CD4-positive, alpha-beta memory T cell (primary cell): ENCODE results near the gene ITGBL1. TPM values are rescaled to one million over a fixed set of nuclear protein-coding genes. Genes with fewer than 3 reads are reported as not detected.

ENCODE experiments used
- CTCF ChIA-PET: fragments of 350-600 bp; sonication (Branson Sonifier 250); formaldehyde crosslinking; loops from one replicate; lab custom pipeline; 2021; ENCODE audit warnings: inconsistent platforms; ENCODE audit not compliant: partially characterized antibody; lab: Charles Lee
- POLR2A ChIA-PET: fragments of 350-600 bp; sonication (Branson Sonifier 250); formaldehyde crosslinking; loops from one replicate; lab custom pipeline; 2021; ENCODE audit not compliant: partially characterized antibody; lab: Charles Lee
- DNase-seq, 5 donors: peaks; one replicate each; pipeline versions ENCODE4 v3.0.0 to v3.0.0-alpha.2; 2020 to 2022; ENCODE audit warnings: mixed read lengths in 1 of 5
- H3K27ac ChIP-seq: one replicate; pipeline ENCODE4 v1.7.0; 2013; ENCODE audit warnings: low read depth, low read length
- H3K27me3 ChIP-seq: 2 replicates; pipeline ENCODE4 v1.7.0; 2013; ENCODE audit warnings: mild to moderate bottlenecking, low read length, moderate library complexity; ENCODE audit not compliant: insufficient read depth
- H3K36me3 ChIP-seq: 2 replicates; pipeline ENCODE4 v1.7.0; 2013; ENCODE audit warnings: mild to moderate bottlenecking, low read length, moderate library complexity; ENCODE audit not compliant: insufficient read depth
- H3K4me1 ChIP-seq: 2 replicates; pipeline ENCODE4 v1.7.0; 2013; ENCODE audit warnings: mild to moderate bottlenecking, low read length, moderate library complexity; ENCODE audit not compliant: insufficient read depth
- H3K4me3 ChIP-seq, 2 donors: one replicate each; pipeline ENCODE4 v1.7.0; 2013; ENCODE audit warnings: low read length in 2 of 2, mild to moderate bottlenecking in 1 of 2
- H3K9me3 ChIP-seq, 2 donors: one replicate each; pipeline ENCODE4 v1.7.0; 2013; ENCODE audit warnings: low read length in 2 of 2, control low read depth in 1 of 2; ENCODE audit not compliant: control insufficient read depth in 1 of 2
- H3K27ac Mint-ChIP-seq, 7 donors: one replicate each; pipeline ENCODE4 v1.8.0; 2020 to 2021; ENCODE audit warnings: mixed read lengths in 7 of 7, mild to moderate bottlenecking in 6 of 7, inconsistent platforms in 3 of 7, moderate library complexity in 3 of 7
- H3K27me3 Mint-ChIP-seq, 2 donors: one replicate each; pipeline ENCODE4 v1.8.0; 2020 to 2021; ENCODE audit warnings: mixed read lengths in 2 of 2
- H3K36me3 Mint-ChIP-seq, 2 donors: one replicate each; pipeline ENCODE4 v1.8.0; 2020 to 2021; ENCODE audit warnings: mixed read lengths in 2 of 2, inconsistent platforms in 1 of 2, mild to moderate bottlenecking in 1 of 2
- H3K4me1 Mint-ChIP-seq, 4 donors: one replicate each; pipeline ENCODE4 v1.8.0; 2020 to 2021; ENCODE audit warnings: mixed read lengths in 4 of 4, mild to moderate bottlenecking in 1 of 4
- H3K4me3 Mint-ChIP-seq, 8 donors: one replicate each; pipeline ENCODE4 v1.8.0; 2020 to 2021; ENCODE audit warnings: mixed read lengths in 8 of 8, mild to moderate bottlenecking in 7 of 8, moderate library complexity in 6 of 8, inconsistent platforms in 3 of 8
- H3K9me3 Mint-ChIP-seq, 8 donors: one replicate each; pipeline ENCODE4 v1.8.0; 2020 to 2021; ENCODE audit warnings: mixed read lengths in 8 of 8, mild to moderate bottlenecking in 5 of 8, inconsistent platforms in 3 of 8, moderate library complexity in 1 of 8
- intact Hi-C: fragments of 100-400 bp; cut with micrococcal nuclease; formaldehyde crosslinking; loops from one replicate; pipeline ENCODE4 v1.15.1; 2023
- polyA plus RNA-seq, 2 donors: library from polyadenylated mRNA; unstranded; fragments of 300-500 nt; fragmentation: Illumina TruSeq; gene quantifications; one replicate each; pipeline ENCODE4 v1.2.3, GENCODE V29; 2021
- total RNA-seq, 2 experiments: library from RNA; stranded (reverse); gene quantifications; one replicate each; pipeline ENCODE4 v1.2.3, GENCODE V29; 2021

Gene ITGBL1
- total and polyA plus RNA-seq, 4 experiments from 2014 or later: not detected

DNA sequence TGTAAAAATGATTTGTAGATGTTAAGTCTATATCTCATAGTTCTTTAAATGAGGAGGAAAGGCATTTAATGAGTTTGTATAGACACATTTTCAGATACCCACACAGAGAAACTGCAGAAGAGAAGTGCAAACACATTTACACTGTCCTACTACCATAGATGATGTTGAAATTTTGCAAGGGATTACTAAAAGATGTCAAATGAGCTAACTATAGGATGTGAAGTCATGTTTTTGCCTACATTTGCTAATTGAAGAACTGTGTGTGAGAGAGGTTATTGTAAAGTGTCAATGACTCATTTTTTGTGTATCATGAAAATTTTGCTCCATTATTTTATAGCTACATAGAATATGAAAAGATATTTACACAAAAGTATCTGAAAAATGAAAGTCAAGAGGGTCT is 178.9 kb downstream of the ITGBL1 start:
- H3K9me3 Mint-ChIP-seq: peaks cover 0 to 2% (median 0%) of the 10 kb centered on the region in 8 donors
- Histone ChIP-seq H3K4me1 (peaks cover 12% of the 10 kb centered on the region), H3K9me3 (no peaks in the 10 kb centered on the region), H3K4me3 (no peak overlapping the region), H3K27me3 (no peaks in the 10 kb centered on the region), H3K36me3 (no peaks in the 10 kb centered on the region), H3K27ac (no peak overlapping the region)
- peaks cover 4 to 8% of the 10 kb centered on the region in 2 donors for H3K27me3 Mint-ChIP-seq
- no peak overlapping the region for H3K4me3 Mint-ChIP-seq
- H3K27ac Mint-ChIP-seq: no peak overlapping the region
- H3K36me3 Mint-ChIP-seq: no peaks in the 10 kb centered on the region
- intact Hi-C loops: no loop called here
- CTCF ChIA-PET: no interaction called here
- no peak for DNase-seq
- POLR2A ChIA-PET: no interaction called here
- H3K4me1 Mint-ChIP-seq: peaks cover 10 to 15% (median 11%) of the 10 kb centered on the region in 4 donors

DNA sequence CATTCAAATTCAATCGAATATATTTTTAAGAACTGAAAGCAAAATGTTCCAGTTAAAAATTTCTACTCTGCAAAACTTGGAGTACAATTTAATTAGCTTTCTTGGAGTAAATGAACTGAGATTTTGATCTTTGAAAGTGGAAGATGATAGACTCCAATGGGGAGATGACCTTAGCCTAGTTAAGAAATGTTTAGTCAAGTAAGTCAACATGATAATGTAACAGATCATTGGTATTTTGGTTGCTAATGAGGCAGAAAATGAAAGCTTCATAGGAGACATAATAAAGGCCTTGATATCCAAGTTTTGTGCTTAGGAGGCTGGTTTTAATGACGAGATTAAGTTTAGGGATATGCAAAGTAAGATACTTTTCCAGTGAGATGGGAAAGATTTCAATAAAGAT is 181.7 kb downstream of the ITGBL1 start:
- DNase-seq: no peak
- intact Hi-C loops: no loop called here
- no peaks in the 10 kb centered on the region for H3K27me3 ChIP-seq
- no peak overlapping the region for H3K4me3 ChIP-seq
- no peaks in the 10 kb centered on the region for H3K4me1 ChIP-seq
- H3K4me3 Mint-ChIP-seq: no peak overlapping the region
- no peaks in the 10 kb centered on the region for H3K4me1 Mint-ChIP-seq
- POLR2A ChIA-PET: no interaction called here
- H3K36me3 Mint-ChIP-seq: no peaks in the 10 kb centered on the region
- H3K27me3 Mint-ChIP-seq: peaks cover 4 to 8% of the 10 kb centered on the region in 2 donors
- CTCF ChIA-PET: no interaction called here
- no peak overlapping the region for H3K27ac Mint-ChIP-seq
- H3K27ac ChIP-seq: no peak overlapping the region
- H3K36me3 ChIP-seq: no peaks in the 10 kb centered on the region
- H3K9me3 Mint-ChIP-seq: peaks cover 0 to 2% (median 0%) of the 10 kb centered on the region in 8 donors
- no peaks in the 10 kb centered on the region for H3K9me3 ChIP-seq

DNA sequence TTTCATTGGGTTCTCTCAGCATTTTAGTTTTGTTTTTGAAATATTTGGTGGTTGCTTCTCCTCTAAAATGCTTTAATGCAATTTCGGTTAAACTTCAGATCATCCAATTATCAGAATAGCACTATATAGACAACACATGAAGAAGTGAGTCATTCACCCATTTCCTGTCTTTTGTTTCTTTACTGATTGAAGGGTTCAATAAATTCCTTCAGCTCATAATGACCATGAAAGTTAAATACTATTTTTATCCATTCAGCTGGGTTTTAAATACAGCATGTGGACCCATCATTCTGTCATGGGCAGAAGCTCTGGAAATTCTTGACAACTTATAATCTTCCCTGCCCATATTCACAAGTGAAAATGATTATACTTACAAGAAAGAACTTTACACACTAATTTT is 187.2 kb downstream of the ITGBL1 start:
- no peaks in the 10 kb centered on the region for H3K4me1 ChIP-seq
- H3K27ac Mint-ChIP-seq: no peak overlapping the region
- DNase-seq: no peak
- no peak overlapping the region for H3K4me3 ChIP-seq
- no peaks in the 10 kb centered on the region for H3K36me3 ChIP-seq
- H3K9me3 ChIP-seq: no peaks in the 10 kb centered on the region
- peaks cover under 1 to 6% of the 10 kb centered on the region in 2 donors for H3K27me3 Mint-ChIP-seq
- peaks cover 0 to 5% (median 2%) of the 10 kb centered on the region in 8 donors for H3K9me3 Mint-ChIP-seq
- intact Hi-C loops: no loop called here
- ChIA-PET POLR2A (no interaction called here), CTCF (no interaction called here)
- no peaks in the 10 kb centered on the region for H3K4me1 Mint-ChIP-seq
- H3K27ac ChIP-seq: no peak overlapping the region
- H3K4me3 Mint-ChIP-seq: no peak overlapping the region
- no peaks in the 10 kb centered on the region for H3K27me3 ChIP-seq
- H3K36me3 Mint-ChIP-seq: no peaks in the 10 kb centered on the region

DNA sequence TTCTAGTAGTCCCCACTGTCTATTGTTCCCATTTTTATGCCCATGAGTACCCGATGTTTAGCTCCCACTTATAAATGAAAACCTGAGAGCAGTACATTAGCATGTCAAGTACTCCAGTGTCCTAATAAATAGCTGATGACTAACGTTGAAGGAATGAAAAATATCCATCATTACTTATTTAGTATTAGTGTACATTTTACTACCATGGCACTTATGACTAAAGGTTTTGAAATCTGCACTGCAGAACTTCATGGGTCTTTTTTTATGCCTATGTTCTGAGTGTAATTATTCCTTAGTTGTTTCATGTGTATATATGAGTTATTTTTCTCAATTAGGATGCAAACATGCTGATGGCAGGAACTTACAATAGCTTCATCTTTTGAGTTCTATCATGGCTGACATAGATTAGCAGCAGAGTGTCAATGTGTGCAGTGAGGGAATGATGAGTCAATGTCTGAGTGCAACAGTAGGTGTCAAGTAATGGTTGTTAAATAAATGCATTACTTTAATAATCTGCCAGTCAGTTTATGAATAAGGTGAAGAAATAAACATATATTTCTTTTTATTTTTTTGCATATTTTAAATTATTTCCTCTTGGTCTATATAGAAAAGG is 188.4 kb downstream of the ITGBL1 start:
- H3K27me3 Mint-ChIP-seq: peaks cover 7 to 10% of the 10 kb centered on the region in 2 donors
- H3K27me3 ChIP-seq: no peaks in the 10 kb centered on the region
- peaks cover 0 to 5% (median 2%) of the 10 kb centered on the region in 8 donors for H3K9me3 Mint-ChIP-seq
- H3K4me3 Mint-ChIP-seq: no peak overlapping the region
- H3K36me3 Mint-ChIP-seq: no peaks in the 10 kb centered on the region
- H3K36me3 ChIP-seq: no peaks in the 10 kb centered on the region
- H3K9me3 ChIP-seq: no peaks in the 10 kb centered on the region
- no peak overlapping the region for H3K4me3 ChIP-seq
- no peaks in the 10 kb centered on the region for H3K4me1 ChIP-seq
- intact Hi-C loops: no loop called here
- no peaks in the 10 kb centered on the region for H3K4me1 Mint-ChIP-seq
- DNase-seq: no peak
- H3K27ac Mint-ChIP-seq: no peak overlapping the region
- ChIA-PET POLR2A (no interaction called here), CTCF (no interaction called here)
- H3K27ac ChIP-seq: no peak overlapping the region

DNA sequence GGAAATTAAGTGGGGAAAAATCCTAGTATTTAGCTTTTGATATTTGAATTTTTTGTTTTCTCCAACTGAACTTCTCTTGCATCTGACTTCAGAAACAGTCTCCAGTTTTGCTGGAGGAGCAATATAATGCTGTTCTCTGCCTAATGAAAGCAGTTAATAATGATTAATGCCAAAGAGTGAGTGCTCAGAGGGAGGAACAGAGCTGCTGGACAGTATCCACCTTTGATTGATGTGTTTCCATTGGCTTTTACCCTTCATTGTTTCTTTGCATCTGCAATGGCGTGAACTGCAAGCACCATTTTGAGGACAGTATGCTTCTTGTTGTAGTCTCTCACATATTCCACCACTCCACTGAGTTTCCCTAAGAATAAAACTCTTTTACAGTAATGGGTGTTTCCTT is 193.4 kb downstream of the ITGBL1 start:
- CTCF ChIA-PET: no interaction called here
- Mint-ChIP-seq H3K9me3 (peaks cover 0 to 5% (median 2%) of the 10 kb centered on the region in 8 donors), H3K4me1 (no peaks in the 10 kb centered on the region), H3K36me3 (no peaks in the 10 kb centered on the region), H3K27ac (no peak overlapping the region), H3K27me3 (peaks cover 7 to 10% of the 10 kb centered on the region in 2 donors), H3K4me3 (no peak overlapping the region)
- intact Hi-C loops: no loop called here
- Histone ChIP-seq H3K4me3 (no peak overlapping the region), H3K9me3 (no peaks in the 10 kb centered on the region), H3K27ac (no peak overlapping the region), H3K36me3 (no peaks in the 10 kb centered on the region), H3K4me1 (no peaks in the 10 kb centered on the region), H3K27me3 (no peaks in the 10 kb centered on the region)
- DNase-seq: no peak
- POLR2A ChIA-PET: no interaction called here

DNA sequence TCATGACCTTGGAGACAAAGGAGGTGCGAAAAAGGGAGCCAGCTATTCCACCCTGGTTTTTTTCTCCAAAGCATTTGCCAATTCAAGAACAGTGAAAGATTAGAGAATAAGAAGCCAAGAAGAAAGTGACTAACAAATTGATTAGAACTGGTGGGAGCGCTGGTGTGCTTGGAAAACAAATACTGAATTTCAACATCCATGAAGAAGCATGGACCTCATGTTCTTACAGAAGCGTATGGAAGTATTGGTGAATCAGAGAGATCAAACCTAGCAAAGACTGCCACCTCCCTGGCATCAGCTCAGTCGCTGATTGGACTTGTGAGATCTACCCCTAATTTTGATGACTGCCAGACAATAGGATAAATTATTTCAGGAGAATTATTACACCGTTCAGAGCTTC is 195.3 kb downstream of the ITGBL1 start:
- no peak for DNase-seq
- Histone ChIP-seq H3K4me1 (no peaks in the 10 kb centered on the region), H3K27me3 (no peaks in the 10 kb centered on the region), H3K36me3 (no peaks in the 10 kb centered on the region), H3K27ac (no peak overlapping the region), H3K9me3 (no peaks in the 10 kb centered on the region), H3K4me3 (no peak overlapping the region)
- intact Hi-C loops: no loop called here
- Mint-ChIP-seq H3K4me1 (no peaks in the 10 kb centered on the region), H3K27ac (no peak overlapping the region), H3K27me3 (peaks cover 10 to 11% of the 10 kb centered on the region in 2 donors), H3K9me3 (peaks cover 0 to 6% (median 0%) of the 10 kb centered on the region in 8 donors), H3K4me3 (no peak overlapping the region), H3K36me3 (no peaks in the 10 kb centered on the region)
- CTCF ChIA-PET: no interaction called here
- POLR2A ChIA-PET: no interaction called here

DNA sequence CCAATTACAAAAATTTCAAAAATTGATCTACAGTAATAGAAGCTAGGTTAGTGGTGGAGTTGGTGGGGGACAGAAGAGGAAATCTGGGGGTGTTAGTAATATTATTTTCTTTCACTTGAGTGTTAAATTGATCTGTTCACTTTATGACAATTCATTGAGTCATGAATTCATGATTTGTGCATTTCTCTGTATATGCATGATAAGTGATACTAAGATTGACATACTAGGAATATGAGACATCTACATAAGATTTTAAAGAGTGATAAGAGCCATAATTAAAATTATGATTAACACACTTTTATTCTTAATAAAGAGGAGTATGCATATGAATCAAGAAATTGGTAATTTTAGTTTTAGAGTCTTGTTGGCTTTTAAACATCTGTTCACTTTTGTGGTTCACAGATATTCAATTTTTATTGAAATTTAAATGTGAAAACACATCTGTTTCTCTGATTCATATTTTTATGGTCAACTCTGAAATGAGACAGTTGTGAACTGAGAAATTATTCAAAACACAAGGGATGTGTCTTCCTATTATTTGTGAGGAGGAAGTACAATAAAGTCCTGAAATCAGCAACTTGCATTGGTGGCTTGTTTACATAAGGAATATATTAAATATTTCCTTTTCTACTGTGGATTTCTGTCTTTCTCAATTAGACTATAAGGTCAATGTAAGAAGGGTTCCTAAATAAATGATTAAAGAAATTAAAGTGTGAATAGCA is 196.5 kb downstream of the ITGBL1 start:
- Histone ChIP-seq H3K4me1 (no peaks in the 10 kb centered on the region), H3K36me3 (no peaks in the 10 kb centered on the region), H3K27me3 (no peaks in the 10 kb centered on the region), H3K4me3 (no peak overlapping the region), H3K9me3 (no peaks in the 10 kb centered on the region), H3K27ac (no peak overlapping the region)
- Mint-ChIP-seq H3K27me3 (peaks cover 8 to 13% of the 10 kb centered on the region in 2 donors), H3K4me3 (no peak overlapping the region), H3K4me1 (no peaks in the 10 kb centered on the region), H3K36me3 (peaks cover 0 to 4% of the 10 kb centered on the region in 2 donors), H3K9me3 (peaks cover 0 to 6% (median 0%) of the 10 kb centered on the region in 8 donors), H3K27ac (no peak overlapping the region)
- no peak for DNase-seq
- POLR2A ChIA-PET: no interaction called here
- intact Hi-C loops: no loop called here
- CTCF ChIA-PET: no interaction called here
